EH (cell line): ENCODE results near the gene SAPCD2.

Experiments
- DNase-seq: peaks from one replicate; pipeline ENCODE4 v3.0.0-alpha.2; 2015; ENCODE audit warnings: low read depth

The SAPCD2 gene

DNA sequence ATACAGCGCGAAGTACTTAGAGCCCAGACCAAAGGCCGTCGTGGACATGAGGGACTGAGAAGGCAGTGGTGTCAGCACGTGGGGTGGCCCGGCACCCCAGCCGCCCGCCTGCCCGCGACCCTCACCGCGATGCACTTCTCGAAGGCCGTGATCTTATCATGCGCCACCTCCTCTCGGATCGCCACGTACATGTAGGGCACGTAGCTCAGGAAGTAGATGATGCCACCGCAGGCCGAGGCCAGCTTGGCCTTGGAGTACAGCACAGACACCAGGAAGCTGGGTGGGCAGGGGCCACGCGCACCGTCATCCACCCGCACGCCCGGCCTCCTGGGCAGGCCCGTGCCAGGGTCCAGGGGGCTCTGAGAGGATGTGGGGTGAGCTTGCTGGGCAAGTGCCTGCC is 53.3 kb downstream of the SAPCD2 start:
- DNase-seq = no peak

- no peak for DNase-seq
Measured at GRCh38 chr9:137016436-137016835, 53.9 kb downstream of the SAPCD2 start.

- DNase-seq = no peak
Measured at GRCh38 chr9:137015976-137016375, 54.4 kb downstream of the SAPCD2 start.

DNA sequence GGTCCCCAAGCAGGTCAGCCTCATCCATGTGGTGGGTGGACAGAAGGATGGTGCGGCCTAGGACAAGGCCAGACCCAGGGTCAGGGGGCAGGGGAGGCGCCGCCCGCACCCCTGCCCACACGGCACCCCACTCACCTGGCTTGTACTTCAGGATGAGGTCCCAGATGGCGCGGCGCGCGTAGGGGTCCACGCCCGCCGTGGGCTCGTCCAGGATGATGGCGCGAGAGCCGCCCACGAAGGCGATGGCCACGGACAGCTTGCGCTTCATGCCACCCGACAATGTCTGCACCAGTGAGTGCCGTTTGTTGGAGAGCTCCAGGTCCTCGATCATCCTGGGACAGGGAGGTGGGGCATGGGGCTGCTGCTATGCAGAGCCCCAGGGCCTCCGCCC is 54.8 kb downstream of the SAPCD2 start:
- no peak for DNase-seq

DNA sequence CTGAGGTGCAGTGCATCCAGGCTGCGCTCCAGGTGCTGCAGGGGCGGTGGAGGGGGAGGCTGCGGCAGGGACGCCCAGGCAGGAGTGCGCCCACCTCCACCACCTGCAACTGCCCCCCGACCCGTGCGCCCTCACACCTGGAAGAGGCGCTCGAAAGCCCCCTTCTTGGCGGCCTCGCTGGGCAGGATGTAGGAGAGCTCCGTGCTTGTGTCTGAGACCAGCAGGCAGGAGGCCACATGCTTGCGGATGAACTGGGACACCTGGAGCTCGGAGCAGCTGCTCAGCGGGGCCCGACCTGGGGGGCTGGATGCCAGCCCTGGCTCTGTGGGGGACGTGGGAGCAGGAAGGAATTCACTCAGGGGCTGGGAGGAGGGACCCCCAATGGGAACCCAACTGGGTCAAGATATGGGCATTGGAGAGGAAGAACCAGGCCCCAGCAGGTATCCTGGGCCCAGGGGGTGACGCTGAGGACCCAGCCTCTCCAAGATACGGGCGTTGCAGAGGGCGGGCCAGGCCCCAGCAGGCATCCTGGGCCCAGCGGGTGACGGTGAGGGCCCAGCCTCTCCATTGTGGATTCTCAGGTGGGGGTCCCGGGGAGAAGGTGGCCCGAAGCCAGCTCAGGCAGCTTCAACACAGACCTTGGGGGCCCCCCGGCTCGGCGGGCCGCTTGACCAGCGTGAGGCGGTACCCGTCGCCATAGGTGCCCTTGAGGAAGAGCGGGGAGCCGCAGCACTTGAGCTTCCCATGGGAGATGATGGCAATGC is 55.4 kb downstream of the SAPCD2 start:
- DNase-seq = no peak

- no peak for DNase-seq
Measured at GRCh38 chr9:137014166-137014565, 56.2 kb downstream of the SAPCD2 start.

DNA sequence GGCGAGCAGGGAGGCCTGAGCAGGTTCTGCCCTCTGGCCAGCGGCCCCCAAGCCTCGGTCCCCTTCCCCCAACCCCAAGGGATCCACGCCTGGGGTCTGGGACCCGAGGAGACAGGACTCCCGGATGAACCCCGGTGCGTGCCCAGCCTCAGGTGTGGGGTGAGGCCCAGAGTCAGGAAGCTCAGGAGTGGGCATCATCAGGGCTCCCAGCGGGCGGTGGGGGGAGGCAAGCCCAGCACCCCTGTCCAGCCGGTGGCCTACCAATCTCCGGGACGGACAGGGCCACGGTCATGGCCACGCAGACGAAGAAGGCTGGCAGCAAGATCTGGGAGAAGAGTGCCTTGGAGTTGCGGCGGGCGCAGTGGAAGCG is 56.8 kb downstream of the SAPCD2 start:
- DNase-seq = no peak

GRCh38 chr9:137012694-137013570 is 57.4 kb downstream of the SAPCD2 start:
- DNase-seq = no peak
